ENCODE data around the gene TMEM140.
A peak's percentile ranks its signal among the peaks of the same experiment; 100 is the strongest.
"Not testable (repeated sequence)": the region's sequence is repeated elsewhere in the genome, so short reads cannot be mapped to it uniquely, and the experiment has no call there.

TMEM140 gene

GRCh38 chr7:135147899-135148721, at the start of gene TMEM140:
TSS of gene TMEM140 (plus strand) at chr7:135148072. CDS start at chr7:135164442, 16,370 bp downstream.
- DNase-seq: peak; percentile 38 to 61

DNA sequence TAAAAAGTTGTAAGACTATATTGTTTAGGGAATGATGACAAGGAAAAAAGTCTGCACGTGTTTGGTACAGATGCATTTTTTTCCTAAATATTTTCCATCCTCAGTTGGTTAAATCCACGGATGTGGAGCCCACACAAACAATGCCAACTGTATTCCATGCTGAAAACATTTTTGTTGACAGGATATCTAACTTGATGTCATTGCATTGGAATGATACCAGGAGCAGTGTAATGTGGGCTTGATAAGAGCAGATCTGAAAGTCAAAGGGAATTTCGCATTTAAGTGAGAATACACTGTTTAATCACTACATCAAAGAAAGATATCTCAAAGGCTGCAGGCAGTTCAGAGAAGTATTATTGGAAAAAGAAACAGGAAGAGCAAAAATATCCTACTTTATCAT, 49.5 kb upstream of the TMEM140 start:
- no peak for DNase-seq

- DNase-seq: no peak
Observed at GRCh38 chr7:135100856-135101255, 47.0 kb upstream of the TMEM140 start.

DNA sequence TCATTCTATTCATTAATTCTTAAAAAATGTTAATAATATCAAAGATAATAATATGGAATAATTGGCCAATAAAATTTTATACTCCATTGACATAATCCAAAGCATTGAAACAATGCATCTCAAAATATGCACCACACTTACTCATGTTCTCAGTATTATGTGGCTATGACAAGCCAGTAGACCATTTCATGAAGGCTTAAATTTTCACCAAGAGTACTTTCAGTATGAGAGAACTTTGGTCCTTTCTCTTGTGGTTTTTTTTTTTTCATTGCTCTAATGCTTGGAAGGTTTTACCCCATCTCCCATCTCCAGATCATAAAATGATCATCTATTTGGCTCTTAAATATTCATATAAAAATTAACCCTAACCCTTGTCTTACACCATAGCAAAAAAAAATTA, 45.5 kb upstream of the TMEM140 start:
- no peak for DNase-seq

DNA sequence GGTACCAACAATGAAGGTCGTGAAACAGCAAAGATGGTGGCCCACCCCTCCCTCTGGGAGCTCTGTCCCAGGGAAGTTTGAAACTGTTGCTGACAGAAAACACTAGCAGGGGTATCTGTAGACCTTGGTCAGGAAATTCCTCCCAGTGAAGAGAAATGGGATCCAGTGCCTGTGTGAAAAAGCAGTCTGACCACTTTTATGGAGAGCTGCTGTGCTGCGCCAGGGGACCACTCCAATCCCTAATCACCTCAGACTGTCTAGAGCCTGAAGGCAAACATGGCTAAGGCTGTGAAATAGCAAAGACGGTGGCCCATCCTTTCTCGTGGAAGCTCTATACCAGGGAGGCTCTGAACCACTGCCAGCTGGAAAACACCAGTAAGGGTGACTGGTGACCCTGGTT, 38.3 kb upstream of the TMEM140 start:
- DNase-seq: no peak

DNA sequence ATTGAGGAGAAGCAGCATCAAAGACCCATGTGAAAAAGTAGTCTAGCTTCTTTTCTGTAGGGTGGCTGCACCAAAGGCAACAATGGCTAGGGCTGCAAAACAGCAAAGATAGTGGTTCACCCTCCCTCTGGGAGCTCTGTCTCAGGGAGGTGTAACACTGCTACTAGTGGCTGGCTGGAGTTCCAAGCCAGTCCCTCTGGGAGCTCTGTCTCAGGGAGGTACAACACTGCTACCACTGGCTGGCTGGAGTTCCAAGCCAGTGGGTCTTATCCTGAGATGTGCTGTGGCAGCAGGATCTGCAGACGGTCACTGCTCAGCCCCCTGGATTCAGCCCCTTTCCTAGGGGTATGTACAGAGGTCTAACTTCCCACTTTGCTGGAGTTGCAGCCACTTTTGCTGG, 37.9 kb upstream of the TMEM140 start:
- DNase-seq: no peak

DNA sequence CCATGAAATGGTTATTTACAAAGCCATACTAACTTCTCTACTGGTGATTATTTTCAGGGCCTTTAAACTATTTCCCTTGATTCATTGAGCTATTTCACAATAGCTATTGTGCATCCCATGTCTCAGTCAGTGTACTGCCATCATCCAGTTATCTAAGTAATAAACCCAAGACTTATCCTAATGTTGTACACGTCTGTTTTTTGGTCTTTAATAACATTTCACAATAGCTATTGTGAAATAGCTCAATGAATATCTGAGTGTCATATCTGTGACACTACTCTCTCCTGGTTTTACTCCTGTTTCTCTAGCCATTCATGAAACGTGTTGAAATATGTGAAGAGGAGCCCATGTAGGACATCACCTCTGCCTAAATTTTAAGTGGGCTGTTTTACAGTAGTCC, 36.5 kb upstream of the TMEM140 start:
- no peak for DNase-seq

GRCh38 chr7:135114622-135115021, 33.2 kb upstream of the TMEM140 start:
- DNase-seq: no peak

DNA sequence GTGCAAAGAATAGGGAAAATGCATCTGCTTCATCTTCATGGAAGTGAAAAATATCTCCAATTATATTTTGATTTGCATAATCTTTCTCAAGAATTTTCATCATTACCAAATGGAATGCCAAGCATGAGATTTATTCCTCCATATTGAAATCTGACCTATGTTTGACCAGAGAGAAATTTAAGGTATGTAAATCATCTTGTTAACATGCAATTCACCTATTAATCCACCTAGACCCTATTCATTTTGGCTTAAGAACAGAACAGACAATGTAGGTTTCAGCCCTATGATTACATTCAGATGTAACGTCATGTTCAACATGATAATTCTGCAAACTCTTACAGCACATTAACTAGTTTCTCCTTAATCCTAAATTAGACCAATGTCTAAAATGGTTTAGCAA, 30.8 kb upstream of the TMEM140 start:
- DNase-seq: no peak

DNA sequence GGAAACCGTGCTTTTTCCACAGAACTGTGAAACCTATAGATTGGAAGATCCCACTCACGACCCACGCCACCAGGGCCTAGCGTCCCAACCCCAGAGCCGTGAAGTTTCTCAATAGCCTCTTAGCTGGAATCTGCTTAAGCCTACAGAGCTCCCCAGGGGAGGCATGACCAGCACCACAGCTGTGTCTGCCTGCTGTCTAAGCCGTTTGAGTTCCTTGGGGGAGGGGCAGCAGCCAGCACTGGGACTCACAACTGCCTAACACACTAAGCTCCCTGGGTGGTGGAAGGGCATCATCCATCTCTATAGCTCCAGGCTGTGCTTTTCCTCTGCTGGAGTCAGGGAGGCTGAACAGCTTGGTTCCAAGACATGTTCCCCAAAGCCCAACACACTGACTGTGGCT, 26.0 kb upstream of the TMEM140 start:
- no peak for DNase-seq

- DNase-seq: not testable (repeated sequence)
Observed at GRCh38 chr7:135124631-135125030, 23.2 kb upstream of the TMEM140 start.

DNA sequence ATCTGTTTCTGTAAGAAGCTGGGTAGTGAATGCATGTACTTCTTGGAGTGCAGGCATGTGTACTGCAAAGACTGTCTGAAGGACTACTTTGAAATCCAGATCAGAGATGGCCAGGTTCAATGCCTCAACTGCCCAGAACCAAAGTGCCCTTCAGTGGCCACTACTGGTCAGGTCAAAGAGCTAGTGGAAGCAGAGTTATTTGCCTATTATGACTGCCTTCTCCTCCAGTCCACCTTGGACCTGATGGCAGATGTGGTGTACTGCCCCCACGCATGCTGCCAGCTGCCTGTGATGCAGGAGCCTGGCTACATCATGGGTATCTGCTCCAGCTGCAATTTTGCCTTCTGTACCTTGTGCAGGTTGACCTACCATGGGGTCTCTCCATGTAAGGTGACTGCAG, 18.9 kb upstream of the TMEM140 start:
- no peak for DNase-seq

DNA sequence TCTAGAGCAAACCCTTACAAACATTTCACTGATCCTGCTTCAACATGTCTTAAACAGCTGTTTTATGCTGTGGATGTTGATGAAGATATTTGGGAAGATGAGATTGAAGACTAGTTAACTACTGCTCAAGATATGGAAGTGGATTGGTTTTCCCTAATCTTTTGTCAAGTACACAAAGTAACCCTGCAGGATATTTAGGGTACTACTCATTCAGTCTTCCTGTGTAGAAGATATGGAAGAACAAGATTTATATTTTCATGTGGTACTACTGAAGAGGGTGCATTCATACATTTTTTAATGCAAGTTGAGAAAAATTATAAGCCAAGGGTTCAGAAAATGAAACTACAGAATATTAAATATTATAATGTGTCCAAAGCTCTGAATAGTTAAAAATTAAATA, 18.3 kb upstream of the TMEM140 start:
- DNase-seq: no peak

DNA sequence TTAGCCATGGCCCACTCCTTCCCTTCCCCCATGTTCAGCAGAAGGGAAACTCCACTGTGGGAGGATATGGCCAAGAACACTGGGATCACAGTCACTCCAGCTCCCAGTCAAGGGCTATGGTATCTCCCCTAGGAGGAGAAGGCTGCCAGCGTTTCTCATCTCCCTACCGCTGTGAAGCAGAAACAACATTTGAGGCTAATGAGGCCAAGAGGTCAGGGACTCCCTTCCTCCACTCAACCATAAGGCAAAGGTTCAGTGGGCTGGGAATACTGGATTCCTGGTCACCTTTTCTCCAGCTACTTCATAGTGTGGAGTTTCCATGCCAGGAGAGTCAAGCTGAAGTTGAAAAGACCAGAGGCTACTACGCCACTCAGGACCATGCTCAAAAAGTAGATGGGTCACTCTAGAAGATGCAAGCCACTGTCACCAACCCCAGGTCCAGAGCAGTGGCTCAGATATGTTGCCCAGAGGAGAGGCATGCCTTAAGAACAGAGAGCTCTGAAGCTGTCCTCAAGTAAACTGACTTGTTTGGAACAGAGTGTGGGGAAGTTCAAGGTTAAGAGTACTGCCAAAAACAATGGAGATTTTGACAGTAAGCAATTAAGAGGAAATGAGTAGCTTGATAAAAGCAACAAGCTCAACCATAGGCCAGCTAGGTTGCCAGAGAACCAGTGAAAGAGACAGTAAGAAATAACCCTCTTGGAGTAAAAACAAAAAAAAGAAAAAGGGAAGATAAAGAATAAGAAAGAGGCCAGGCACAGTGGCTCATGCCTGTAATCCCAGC, 3.8 kb upstream of the TMEM140 start:
- DNase-seq: no peak

DNA sequence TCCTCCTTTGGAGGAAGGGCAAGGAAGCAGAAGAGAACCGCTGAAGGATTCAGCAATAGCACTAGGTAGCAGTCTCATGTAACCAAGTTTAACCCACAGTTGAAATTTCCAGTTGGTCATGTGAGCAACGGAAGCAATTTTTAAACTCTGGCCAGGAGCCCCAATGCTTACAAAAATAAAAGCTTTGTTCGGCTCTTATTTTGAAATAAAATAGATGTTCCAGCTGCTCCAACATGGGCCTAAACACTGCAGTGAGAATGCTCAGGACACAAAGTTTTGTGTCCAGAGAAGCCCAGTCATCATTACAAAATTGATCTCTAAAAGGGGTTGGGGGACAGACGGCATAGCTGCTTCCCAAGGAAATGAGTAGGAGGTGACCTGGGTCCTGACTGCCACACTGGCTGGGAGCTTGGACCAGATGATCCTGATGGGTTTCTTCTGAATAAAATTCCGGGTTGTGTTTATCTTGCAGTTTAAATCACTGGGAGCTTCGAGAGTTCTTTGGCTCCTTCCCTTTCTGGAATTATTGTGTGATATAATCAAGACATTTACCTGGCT, 452 bp upstream of the TMEM140 start:
- peak; percentile 60 to 66 for DNase-seq

- DNase-seq: no peak
Observed at GRCh38 chr7:135150072-135150782, 2.4 kb downstream of the TMEM140 start.

DNA sequence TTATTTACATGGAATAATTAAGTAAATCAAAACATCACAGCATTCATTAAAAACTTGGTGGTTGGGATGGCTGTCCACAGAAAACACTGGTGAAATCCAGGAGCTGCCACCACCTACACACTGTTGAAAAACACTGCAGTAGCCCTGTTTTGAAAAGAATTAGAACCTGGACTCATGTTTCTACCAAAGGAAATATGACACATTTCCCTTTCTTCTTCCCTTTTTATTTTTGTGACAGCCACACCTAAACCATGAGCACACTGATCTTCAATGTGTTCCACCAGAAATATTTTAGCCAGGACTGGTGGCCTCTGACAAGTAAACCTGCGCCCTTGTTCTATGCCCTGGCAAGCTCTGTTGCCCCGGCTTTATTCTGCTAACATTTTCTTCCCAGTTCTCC, 3.3 kb downstream of the TMEM140 start:
- peak; percentile 9 to 24 for DNase-seq

- no peak for DNase-seq
Observed at GRCh38 chr7:135151533-135151932, 3.7 kb downstream of the TMEM140 start.

GRCh38 chr7:135152442-135152841, 4.6 kb downstream of the TMEM140 start:
- DNase-seq: no peak

GRCh38 chr7:135154734-135155133, 6.9 kb downstream of the TMEM140 start:
- no peak for DNase-seq

DNA sequence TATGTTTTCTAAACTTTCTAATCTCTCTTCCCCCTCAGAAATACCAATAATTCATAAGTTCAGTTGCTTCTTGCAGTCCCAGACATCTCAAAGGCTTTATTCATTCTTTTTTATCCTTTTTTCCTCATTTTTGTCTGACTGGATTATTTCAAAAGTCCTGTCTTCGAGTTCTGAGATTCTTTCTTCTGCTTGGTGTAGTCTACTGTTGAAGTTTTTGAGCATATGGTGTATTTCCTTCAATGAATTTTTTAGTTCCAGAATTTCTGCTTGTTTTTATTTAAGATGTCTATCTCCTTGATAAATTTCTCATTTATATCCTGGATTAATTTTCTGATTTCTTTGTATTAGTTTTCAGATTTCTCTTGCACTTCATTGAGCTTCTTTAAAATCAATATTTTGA, 8.4 kb downstream of the TMEM140 start:
- DNase-seq: no peak

DNA sequence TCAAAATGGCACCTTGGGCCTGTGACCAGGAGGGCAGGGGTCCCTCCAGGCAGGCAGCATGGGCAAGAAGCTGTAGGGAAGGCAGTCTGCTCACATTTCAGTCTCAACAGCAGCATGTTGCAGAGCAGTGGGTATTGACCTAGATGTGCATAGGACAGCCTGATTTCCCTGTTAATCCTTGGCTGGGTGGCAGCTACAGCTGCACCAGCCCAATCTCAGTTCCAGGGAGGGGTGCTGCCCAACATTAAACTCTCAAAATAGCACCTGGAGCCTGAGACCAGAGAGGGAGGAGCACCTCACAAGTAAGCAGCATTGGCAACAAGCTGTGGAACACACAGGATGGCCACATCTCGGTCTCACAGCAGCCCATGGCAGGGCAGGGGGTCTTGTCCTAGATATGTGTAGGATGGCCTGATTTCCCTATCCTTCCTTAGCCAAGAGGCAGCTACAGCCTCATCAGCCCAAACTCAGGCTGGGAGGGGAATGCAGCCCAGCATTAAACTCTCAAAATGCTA, 10.3 kb downstream of the TMEM140 start:
- DNase-seq: no peak

- DNase-seq: no peak
Observed at GRCh38 chr7:135158874-135159273, 11.0 kb downstream of the TMEM140 start.

Data from AML-193 (cell line).